NCI-H446 treated with DMSO at 0.1 percent for 48 hours (cell line): ENCODE data around the gene NAALADL2.
"Not testable (repeated sequence)": the region's sequence is repeated elsewhere in the genome, so short reads cannot be mapped to it uniquely, and the experiment has no call there.

Experiments
- DNase-seq: peaks from one replicate; lab custom pipeline; 2025; lab: John Stamatoyannopoulos, UW

The NAALADL2 gene

DNA sequence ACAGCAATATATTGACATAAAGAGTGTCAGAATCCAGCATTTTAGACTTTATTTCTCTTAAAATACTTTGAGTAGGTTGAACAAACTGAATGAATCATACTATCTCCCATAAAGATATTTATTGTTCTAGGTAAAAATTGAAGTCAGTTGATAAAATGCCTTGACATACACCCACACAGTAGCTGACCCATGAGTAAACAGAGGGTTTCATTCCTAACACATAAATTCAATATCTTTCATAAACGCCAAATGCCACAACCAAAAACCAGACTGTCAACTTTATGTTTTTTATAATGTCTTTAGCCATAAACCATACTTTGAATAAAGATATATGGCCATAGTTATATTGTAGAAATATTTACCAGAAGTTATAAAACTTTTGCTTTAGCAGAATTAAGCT lies 742.4 kb downstream of the NAALADL2 start:
- no peak for DNase-seq

DNA sequence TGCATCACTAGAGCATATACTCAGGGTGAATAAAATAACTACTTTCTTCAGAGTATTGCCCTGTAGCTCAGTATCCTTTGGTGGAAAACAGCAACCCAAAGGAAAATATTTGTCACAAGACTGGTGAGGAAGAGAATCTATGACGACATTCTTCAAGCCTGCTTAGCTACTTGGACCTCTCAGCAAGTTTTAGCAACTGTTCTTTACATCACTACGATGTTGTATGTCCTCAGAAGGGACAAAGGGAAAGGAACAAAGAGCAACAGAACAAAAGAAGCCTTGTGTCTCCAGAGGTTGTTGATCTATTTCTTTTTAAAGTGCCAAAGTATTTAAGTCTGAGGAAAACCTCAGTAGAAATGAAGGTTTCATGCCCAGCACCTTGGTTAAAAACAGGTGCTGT lies 746.7 kb downstream of the NAALADL2 start:
- no peak for DNase-seq

DNA sequence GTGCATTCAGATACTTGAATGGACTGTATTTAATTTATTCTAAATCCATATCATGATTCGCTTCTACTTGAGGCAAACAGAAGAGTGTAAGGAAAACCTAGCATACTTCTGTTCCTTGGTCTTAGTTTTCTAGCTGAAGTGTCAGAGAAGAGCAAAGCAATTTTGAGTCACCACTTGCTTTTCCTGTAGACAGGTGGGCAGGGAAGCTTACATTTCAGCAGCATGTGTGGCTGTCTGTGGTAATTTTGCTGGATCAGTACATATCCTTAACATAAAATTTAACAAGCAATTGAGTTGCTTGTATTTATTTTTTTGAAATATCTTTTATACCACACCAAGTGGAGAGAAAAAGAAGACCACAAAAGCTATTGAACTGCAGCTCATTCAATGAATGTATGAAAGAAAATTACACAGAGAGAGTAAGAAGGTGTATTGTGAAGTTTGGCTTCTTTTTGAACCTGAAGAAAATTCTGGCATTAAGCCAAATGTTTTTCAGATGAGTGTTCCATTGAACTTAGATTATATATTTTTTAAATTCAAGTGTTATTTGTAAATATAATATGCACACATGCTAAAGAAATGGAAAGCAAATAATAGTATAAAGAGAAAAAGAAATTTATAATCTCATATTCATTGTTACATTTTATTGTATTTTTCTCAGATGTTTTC lies 747.6 kb downstream of the NAALADL2 start:
- DNase-seq: no peak

DNA sequence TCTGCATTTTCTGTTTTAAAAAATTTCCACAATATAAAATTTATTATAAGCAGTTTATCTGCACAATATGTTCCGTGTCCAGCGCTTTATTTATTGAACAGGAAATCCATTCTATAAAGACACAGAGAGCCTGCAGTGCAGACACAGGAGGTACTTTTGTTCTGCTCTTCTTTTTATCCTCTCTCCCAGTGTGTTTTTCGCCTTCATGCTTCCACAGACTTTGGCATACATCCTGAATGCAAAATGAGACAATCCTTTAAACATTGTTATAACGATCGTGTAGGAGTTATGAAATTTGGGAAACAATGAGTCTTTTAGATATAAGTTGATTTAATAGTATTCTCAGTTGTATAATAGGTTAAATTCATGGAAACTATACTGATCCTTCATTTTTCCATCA lies 749.2 kb downstream of the NAALADL2 start:
- DNase-seq: no peak

DNA sequence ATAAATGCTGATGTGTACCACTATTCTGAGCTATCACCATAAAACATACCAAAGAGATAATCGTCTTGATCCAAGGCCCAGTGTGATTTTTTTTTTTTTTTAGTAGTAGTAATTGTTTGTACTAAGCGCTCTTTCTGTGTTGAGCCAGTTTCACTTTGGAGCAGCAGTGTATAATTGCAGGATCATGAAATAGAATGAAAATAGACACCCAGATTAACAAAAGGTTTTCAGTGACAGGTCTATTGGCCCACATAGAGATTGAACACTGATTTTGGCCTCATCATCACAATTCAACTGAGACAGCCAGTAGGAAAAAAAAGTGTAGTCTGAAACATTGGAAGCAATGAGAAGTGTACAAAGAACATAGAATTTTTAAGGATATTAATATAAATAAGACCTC lies 749.8 kb downstream of the NAALADL2 start:
- no peak for DNase-seq

DNA sequence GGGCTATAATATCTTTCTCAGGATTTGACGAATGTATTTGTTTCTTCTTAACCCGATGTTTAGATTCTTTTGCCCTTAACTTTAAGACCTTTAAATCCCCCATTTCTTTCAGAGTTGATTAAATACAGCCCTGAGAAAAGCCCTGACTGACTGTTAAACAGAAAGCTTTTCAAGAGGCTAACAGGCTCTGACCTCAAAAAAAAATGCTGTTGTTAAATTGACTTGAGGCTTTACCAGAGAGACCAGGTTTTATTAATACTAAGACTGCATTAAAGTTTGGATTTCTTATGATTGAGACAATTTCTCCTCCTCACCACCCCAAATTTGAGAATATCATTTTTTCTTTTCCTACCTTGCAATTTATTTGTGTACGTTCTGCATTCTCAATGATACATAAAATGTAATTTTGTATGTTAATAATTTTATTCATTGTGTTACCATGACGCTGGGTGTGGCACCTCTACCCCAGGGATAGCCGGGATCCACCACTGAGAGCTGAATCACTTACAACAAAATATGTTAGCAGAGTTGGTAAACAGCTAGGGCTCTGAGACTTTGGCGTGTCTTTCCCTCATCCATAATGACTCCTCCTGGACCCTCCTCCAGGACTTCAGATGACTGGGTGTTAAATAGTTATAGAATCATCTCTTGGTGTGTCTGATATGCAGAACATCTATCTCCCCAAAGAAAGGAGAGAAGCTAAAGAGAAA lies 753.5 kb downstream of the NAALADL2 start:
- DNase-seq: no peak

DNA sequence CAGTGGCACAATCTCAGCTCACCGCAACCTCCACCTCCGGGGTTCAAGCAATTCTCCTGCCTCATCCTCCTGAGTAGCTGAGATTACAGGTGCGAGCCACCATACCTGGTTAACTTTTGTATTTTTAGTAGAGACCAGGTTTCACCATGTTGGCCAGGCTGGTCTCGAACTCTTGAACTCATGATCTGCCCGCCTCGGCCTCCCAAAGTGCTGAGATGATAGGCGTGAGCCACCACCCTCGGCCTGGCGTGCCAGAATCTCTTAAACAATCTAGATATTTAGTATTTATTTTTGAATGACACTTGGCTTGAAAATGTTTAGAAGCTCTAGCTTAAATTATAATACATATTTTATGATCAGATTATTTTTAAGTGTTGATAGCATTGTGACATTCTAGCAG lies 755.0 kb downstream of the NAALADL2 start:
- DNase-seq: not testable (repeated sequence)

DNA sequence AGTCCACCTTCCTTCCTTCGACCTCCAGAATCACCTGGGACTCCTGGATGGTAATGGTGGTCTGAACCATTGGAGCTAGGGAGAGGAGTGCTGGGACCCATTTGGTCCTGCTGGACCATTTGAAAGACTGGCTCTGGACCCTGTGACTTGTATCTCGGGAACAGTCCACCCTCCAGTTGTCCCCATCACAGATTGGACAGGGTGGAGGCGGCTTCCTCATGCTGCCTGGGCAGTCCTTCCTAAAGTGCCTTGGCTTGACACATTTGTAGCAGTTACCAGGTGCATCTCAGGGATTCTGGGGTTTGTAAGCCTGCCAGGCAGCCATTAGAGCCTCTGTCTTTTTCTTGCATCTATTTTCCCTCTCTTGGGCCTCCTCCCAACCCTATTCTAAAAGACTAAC lies 758.1 kb downstream of the NAALADL2 start:
- DNase-seq: no peak

DNA sequence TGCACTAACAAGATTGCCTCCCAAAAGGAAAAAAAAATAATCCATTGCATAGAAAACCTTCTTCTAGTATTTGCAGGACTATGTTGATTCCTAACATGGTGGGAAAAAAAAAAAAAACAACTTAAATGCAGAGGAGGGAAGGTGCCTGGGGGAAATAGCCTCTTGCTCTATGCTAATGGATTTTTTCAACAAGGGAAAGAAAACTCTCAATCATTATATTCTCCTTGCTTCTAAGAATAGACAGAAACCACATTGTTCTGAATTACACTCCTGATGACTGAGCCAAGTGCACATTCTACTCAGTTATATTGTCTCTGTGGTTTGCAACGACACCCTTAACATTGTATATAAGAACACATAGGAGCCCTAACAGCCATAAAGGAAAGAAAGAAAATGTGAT lies 760.2 kb downstream of the NAALADL2 start:
- no peak for DNase-seq

DNA sequence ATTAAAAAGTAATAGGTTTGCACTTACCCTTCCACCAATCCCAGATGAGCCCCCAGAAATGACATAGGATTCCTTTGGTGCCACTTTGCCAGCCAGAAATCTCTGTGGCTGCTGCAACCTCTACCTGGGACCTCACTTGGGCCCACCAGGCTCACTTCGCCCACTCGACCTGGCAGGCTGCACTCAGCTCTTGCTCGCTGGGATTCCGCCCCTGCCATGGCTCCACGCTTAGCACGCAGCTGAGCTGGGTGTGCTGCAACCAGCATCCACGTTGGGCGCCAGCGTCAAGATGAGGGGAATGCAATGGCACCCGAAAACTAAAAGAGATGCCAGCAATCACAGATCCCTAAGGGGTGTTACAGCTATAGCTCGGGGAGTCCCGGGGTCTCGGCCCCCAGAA lies 761.0 kb downstream of the NAALADL2 start:
- DNase-seq: no peak

DNA sequence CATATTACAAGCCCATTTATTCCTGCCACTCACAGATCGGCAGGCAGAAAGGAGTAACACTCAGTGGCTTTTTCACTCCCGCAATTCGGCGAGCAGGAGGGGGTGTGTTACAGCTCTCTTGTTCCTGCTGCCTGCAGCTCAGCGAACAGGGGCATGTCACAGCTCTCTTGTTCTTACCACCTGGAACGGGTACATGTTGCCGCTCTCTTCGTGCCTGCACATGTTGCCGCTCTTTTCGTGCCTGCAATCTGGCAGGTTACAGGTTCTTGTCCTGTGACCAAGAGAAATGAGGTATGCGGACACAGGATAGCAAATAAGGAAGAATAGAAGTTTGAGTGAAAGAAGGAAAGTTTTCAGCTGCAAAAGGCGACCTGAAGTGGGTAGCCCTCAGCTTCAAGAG lies 761.4 kb downstream of the NAALADL2 start:
- no peak for DNase-seq

DNA sequence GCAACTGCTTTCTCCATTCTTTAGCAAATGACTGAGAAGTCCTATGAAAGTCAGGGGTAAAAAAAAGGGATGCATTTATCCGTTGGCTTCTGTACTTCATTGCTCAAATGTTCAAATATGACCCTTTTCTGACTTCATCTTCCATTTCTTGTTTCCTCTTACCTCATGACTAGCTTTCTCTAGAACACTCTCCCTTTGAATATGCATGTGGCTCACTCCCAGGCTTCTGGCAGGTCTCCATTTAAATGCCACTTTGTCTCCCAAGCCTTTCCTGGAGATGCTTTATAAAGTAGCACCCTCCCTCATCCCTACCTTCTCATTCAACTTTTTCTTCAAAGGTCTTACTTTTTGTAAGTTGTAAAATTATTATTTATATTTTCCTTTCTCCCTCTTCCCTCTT lies 781.8 kb downstream of the NAALADL2 start:
- no peak for DNase-seq

DNA sequence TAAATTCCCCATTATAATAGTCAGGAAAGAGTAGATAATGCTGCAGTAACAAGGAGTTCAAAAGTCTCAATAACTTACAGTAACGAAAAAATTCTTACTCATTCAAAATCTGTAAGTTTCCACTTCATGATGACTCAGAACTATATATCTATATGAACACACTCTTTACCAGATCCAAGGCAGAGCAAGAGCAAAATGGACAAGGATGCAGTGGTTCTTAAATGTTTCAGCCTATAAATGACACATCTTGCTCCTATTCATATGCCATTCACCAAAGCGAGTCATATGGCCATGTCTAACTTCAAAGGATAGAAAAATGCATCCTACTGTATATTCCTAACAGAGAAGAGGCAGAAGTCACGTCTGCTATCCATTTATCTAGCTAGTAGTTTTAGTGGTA lies 787.7 kb downstream of the NAALADL2 start:
- no peak for DNase-seq

DNA sequence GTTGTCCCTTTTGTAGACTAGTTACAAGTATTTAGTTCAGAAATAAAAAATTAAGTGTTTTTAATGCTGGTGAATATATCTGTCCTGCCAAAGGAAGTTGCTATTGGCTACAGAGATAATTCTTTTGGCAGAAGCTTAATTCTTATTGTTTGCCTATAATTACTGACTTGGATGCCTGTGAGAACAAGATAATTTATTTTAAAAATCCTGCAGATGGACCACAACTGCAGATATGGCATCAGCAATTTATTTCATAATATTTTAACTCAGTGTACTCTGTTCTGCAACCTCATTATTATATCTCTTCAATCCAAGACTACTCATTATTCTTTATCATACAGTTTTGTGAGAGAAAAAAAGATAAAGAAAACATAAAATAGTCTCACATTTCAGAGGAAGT lies 789.8 kb downstream of the NAALADL2 start:
- peak; percentile 86 for DNase-seq

DNA sequence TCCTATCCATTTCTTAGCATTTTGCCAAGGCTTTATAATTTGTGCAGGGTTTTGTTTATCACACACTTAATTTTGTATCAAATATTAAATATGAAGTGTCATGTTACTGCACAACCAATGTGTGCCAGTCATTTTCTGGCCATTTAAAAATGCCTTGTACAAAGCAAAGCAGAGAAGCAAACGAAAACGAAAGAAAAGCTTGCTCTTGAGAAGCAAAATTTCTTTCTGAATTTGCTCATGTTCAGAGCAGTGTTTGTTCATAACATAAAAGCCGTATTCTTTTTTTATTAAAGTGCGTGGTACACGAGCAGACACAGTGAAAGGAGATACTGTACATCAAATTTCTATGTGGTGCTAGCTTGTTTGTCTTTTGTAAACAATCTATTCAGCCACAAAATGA lies 792.6 kb downstream of the NAALADL2 start:
- DNase-seq: no peak

DNA sequence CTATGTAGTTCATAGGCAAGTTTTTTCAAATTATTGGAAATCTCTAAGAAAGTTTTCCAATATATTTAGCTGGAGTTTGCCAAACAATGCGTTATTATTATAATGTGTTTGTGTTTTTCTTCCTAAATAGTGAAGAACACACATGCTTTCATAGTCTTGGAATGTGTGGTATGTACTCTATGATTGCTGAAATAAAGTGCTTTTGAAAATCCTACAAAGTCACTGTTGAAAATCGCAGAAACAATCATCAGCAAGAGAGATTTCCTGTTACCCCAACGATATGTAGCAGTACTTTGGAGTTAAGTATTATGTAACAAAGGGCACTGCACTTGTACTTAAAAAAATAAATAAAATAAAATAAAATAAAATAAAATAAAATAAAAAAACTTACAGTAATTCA lies 796.2 kb downstream of the NAALADL2 start:
- no peak for DNase-seq

DNA sequence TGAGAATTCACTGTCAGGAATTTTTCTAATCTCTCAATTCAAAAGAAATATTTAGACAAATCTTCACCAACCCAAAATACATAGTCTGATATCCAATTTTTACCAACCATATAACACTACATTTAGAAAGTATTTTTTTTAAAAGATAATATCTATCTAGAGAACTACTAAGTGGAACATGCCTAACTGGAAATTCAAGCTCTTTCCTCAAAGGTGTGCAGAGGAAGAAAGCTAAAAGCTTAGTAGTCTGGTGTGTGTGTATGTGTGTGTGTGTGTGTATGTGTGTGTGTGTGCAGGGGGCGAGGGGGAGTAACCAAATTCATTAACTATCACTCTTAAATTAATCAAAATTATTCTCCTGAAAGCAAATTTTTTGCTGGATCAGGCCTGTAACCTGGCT lies 797.3 kb downstream of the NAALADL2 start:
- DNase-seq: no peak

DNA sequence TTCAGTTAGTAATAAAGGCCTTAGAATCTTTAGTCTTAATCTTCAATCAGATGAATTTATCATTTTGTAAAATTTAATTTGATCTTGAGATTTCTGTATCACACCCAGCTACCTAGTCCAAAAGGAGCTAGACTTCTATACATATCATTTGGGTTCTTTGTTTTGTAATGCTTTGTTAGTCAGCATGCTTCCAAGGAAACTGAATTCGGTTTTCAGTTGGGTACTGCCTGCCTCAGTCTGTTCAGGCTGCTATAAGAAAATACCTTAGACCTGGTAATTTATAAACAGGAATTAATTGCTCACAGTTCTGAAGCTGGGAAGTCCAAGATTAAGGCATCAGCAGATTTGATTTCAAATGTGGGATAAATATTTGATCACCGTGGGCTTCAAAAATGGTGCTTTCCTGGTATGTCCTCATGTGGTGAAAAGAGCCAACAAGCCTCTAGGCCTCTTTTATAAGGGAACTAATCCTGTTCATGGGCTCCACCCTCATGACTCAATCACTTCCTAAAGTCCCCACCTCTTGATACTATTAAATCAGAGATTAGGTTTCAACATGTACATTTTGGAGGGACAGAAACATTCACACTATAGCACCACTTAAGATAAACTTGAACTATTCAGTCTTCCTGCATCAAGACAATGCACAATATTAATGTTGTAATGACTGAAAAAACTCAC lies 800.7 kb downstream of the NAALADL2 start:
- no peak for DNase-seq

DNA sequence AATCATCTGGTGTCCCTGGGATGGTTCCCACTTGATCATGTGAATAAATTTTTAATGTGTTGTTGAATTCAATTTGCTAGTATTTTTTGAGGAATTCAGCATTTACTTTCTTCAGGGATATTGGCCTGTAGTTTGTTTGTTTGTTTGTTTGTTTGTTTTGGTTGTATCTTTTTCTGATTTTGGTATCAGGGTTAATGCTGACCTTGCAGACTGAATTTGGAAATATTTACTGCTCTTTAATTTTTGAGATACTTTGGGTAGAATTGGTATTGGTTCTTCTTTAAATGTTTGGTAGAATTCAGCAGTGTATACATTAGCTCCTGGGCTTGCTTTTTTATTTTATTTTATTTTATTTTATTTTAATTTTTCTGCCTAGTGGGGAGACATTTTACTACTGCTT lies 803.7 kb downstream of the NAALADL2 start:
- DNase-seq: no peak

DNA sequence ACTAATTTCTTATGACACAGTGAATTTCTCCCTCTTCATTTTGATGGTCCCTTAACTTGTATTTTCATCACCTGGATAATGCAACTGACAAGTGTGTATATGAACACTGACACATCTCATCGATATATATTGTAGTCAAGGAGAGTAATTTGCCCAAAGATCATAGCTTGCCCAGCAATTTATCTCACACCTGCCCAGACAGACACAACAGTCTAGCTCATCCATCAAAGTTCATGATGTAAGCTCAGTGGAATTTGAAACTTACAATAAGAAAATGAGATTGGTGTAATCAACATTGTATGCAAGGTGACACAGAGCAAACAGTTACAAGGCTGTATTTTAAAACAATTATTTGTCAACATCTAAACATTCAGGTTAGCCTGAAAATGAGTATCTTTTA lies 805.8 kb downstream of the NAALADL2 start:
- no peak for DNase-seq

DNA sequence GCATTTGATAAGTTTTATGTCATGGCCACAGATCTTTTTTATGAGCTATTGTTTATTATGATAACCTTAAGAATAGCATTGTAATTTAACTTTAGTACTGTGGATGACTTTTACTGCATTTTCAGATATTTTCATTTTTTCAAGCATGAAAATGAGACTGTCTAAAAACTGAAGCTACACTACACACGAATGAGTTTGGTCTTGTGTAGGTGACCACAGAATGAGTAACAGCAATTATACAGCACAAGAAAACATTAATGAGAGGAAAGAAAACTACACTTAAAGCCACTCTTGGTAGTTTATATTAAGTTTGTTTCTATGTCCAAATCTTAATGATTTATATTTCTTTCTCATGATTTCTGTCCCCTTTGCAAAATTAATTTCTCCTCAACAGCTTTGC lies 809.2 kb downstream of the NAALADL2 start:
- no peak for DNase-seq

DNA sequence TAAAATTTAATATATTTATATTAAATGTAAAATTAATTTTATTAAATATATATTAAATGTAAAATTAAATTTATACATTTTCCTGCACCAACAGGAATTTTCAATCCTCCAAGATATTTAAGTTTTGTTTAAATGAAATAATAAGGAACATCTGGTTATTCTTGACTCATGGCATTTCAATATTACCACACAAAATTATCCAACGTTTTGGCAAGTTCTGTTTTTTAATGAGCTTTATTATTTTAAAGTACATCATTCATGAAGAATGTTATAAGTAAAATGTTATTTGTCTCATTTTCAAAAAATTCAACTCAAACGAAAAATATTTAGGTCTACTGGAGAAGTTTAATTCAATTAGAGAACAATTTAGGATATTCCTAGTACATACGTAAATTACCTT lies 811.4 kb downstream of the NAALADL2 start:
- no peak for DNase-seq

DNA sequence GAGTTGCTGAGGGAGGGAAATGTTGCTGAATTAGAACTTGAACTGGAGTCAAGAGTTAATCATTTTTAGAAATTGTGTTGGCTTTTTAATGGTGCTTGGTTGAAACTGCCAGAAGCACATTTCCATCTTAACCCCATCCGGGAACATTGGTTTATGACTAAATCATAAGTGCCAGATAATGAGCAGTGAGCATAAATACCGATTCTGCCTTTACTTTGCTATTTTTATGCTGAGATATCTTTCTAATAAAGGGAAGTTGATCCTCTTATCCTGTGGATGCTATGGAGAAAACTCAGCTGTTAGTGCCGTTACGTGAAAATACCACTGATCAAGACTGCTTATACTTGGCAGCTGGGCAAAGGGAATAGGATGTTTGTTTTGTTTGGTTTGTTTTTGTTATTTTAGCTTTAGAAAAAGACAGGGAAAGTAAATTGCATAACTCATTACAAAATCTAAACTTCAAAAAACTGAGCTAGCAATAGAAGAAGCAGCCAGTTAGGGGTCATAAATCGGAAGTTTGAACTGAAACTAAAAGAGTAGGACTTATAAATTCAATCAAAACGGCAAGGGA lies 813.1 kb downstream of the NAALADL2 start:
- DNase-seq: no peak
